ENCODE data around the gene SLC39A11.

GRCh38 chr17:72982680-72983079 lies 109.8 kb downstream of the SLC39A11 start:
- TF ChIP-seq CTCF (IDR thresholded peaks at IDR 0.05; ENCODE audit: low read depth, low read length, missing input control) (no peak), TAF1 (conservative IDR thresholded peaks at IDR 0.05) (no peak), HNF4G (IDR thresholded peaks at IDR 0.05) (no peak), ATF3 (IDR thresholded peaks at IDR 0.05) (peak; percentile 20), RXRA (IDR thresholded peaks at IDR 0.05) (peak; percentile 20 to 50), SP1 (IDR thresholded peaks at IDR 0.05) (peak; percentile 31), REST (IDR thresholded peaks at IDR 0.05) (no peak), MAX (IDR thresholded peaks at IDR 0.05) (peak; percentile 16), GABPA (IDR thresholded peaks at IDR 0.05 in 1 of 2, conservative IDR thresholded peaks at IDR 0.05 in 1 of 2) (no peak), EGR1 (IDR thresholded peaks at IDR 0.05; ENCODE audit: low read depth in 2 of 2) (no peak), ZBTB33 (IDR thresholded peaks at IDR 0.05) (peak; percentile 30), YY1 (IDR thresholded peaks at IDR 0.05) (peak; percentile 82)
